Prostate gland (tissue), 2 donors: ENCODE results near the gene TMEM223. TPM values are rescaled to one million over a fixed set of nuclear protein-coding genes. Genes with fewer than 3 reads are reported as not detected.

ENCODE experiments used
- DNase-seq: peaks from one replicate; pipeline ENCODE4 v3.0.0-alpha.2; 2019; ENCODE audit warnings: low spot score
- H3K27ac ChIP-seq, 2 donors: fragments of 200-600 bp; sonication (generic); 2 replicates each; pipeline ENCODE4 v1.5.1; 2017 to 2019
- H3K27me3 ChIP-seq: fragments of 200-600 bp; sonication (generic); replicated peaks from 2 replicates; pipeline ENCODE4 v1.5.1; 2019; ENCODE audit not compliant: insufficient read depth
- H3K36me3 ChIP-seq, 2 donors: fragments of 200-600 bp; sonication (generic); 1 replicate in 1 of 2; 2 replicates in 1 of 2; pipeline versions ENCODE4 v1.5.1 to v1.8.1; 2017 to 2019
- H3K4me1 ChIP-seq: fragments of 200-600 bp; sonication (generic); replicated peaks from 2 replicates; pipeline ENCODE4 v1.5.1; 2019
- H3K4me3 ChIP-seq, 2 donors: fragments of 200-600 bp; sonication (generic); 2 replicates each; pipeline ENCODE4 v1.5.1; 2017 to 2019
- H3K9me3 ChIP-seq: fragments of 200-600 bp; sonication (generic); 2 replicates; pipeline ENCODE4 v1.5.1; 2017
- POLR2A ChIP-seq: fragments of 450-650 bp; IDR thresholded peaks from one replicate; pipeline ENCODE4 v1.6.1; 2016; ENCODE audit warnings: antibody characterized with exemption, mild to moderate bottlenecking
- POLR2AphosphoS5 ChIP-seq: sonication (generic); formaldehyde crosslinking; IDR thresholded peaks from one replicate; pipeline ENCODE4 v1.6.1; 2017; ENCODE audit warnings: antibody characterized with exemption
- WGBS: methylation state at CpG from one replicate; pipeline ENCODE4 v1.1.5; 2018; 5-methylcytosine and 5-hydroxymethylcytosine counted together
- intact Hi-C: fragments of 100-400 bp; cut with DNase I; formaldehyde crosslinking; loops from one replicate; pipeline ENCODE4 v1.14.2; 2022
- total RNA-seq, 2 donors: library from RNA; depleted of rRNA; stranded (reverse); fragments of >200 nt; gene quantifications; one replicate each; pipeline ENCODE4 v1.1.0, GENCODE V29; 2016
- TF ChIP-seq, protein P1 (sequence below), 4 experiments: fragments of 200-600 bp in 2 of 4; fragments of 450-650 bp in 2 of 4; sonication (generic) in 2 of 4; IDR thresholded peaks; 1 replicate in 3 of 4; 2 replicates in 1 of 4; pipeline ENCODE4 v1.5.1; 2016 to 2019; ENCODE audit warnings: antibody characterized with exemption in 4 of 4, mild to moderate bottlenecking in 2 of 4, moderate library complexity in 2 of 4

TMEM223 gene
- total RNA-seq, 2 donors from 2014 or later = 35.8 to 73.6 TPM

GRCh38 chr11:62823677-62824076 is 31.9 kb upstream of the TMEM223 start:
- peaks cover 19 to 32% of the 10 kb centered on the region in 2 donors for H3K36me3 ChIP-seq
- TF ChIP-seq POLR2AphosphoS5 = no peak
- TF ChIP-seq, protein P1, sequence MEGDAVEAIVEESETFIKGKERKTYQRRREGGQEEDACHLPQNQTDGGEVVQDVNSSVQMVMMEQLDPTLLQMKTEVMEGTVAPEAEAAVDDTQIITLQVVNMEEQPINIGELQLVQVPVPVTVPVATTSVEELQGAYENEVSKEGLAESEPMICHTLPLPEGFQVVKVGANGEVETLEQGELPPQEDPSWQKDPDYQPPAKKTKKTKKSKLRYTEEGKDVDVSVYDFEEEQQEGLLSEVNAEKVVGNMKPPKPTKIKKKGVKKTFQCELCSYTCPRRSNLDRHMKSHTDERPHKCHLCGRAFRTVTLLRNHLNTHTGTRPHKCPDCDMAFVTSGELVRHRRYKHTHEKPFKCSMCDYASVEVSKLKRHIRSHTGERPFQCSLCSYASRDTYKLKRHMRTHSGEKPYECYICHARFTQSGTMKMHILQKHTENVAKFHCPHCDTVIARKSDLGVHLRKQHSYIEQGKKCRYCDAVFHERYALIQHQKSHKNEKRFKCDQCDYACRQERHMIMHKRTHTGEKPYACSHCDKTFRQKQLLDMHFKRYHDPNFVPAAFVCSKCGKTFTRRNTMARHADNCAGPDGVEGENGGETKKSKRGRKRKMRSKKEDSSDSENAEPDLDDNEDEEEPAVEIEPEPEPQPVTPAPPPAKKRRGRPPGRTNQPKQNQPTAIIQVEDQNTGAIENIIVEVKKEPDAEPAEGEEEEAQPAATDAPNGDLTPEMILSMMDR (IDR thresholded peaks at IDR 0.05) = no peak
- TF ChIP-seq POLR2A = no peak
- intact Hi-C loops = no loop called here

GRCh38 chr11:62817129-62817528 is 25.3 kb upstream of the TMEM223 start:
- DNase-seq = no peak
- H3K36me3 ChIP-seq = no peaks in the 10 kb centered on the region
- 83% methylated on average over 4 of the region's 4 CpGs for WGBS
- H3K4me1 ChIP-seq = no peaks in the 10 kb centered on the region
- H3K27me3 ChIP-seq = no peaks in the 10 kb centered on the region
- TF ChIP-seq POLR2AphosphoS5 = no peak
- TF ChIP-seq, protein P1 (IDR thresholded peaks at IDR 0.05) = no peak
- TF ChIP-seq POLR2A = no peak
- no peaks in the 10 kb centered on the region for H3K9me3 ChIP-seq
- intact Hi-C loops = no loop called here
- no peak overlapping the region for H3K27ac ChIP-seq
- H3K4me3 ChIP-seq = no peak overlapping the region

More at GRCh38 chr11:62823677-62824076, 31.9 kb upstream of the TMEM223 start:
- 95% methylated on average over 3 of the region's 3 CpGs for WGBS
- H3K4me3 ChIP-seq = no peak overlapping the region
- H3K4me1 ChIP-seq = no peaks in the 10 kb centered on the region
- H3K27me3 ChIP-seq = no peaks in the 10 kb centered on the region
- DNase-seq = no peak
- no peak overlapping the region for H3K27ac ChIP-seq
- no peaks in the 10 kb centered on the region for H3K9me3 ChIP-seq

GRCh38 chr11:62816557-62816956 is 24.8 kb upstream of the TMEM223 start:
- no peak overlapping the region for H3K27ac ChIP-seq
- 82% methylated on average over 8 of the region's 8 CpGs for WGBS
- H3K36me3 ChIP-seq = no peaks in the 10 kb centered on the region
- TF ChIP-seq POLR2A = no peak
- H3K27me3 ChIP-seq = no peaks in the 10 kb centered on the region
- no peaks in the 10 kb centered on the region for H3K9me3 ChIP-seq
- no peaks in the 10 kb centered on the region for H3K4me1 ChIP-seq
- DNase-seq = no peak
- intact Hi-C loops = no loop called here
- no peak overlapping the region for H3K4me3 ChIP-seq

- intact Hi-C loops = no loop called here
- DNase-seq = no peak
- H3K27me3 ChIP-seq = no peaks in the 10 kb centered on the region
- H3K9me3 ChIP-seq = no peaks in the 10 kb centered on the region
- H3K4me1 ChIP-seq = no peaks in the 10 kb centered on the region
- no peak for TF ChIP-seq POLR2AphosphoS5
- no peak for TF ChIP-seq POLR2A
- TF ChIP-seq, protein P1 (IDR thresholded peaks at IDR 0.05) = no peak
- H3K36me3 ChIP-seq = no peaks in the 10 kb centered on the region
- H3K4me3 ChIP-seq = no peak overlapping the region
- H3K27ac ChIP-seq = no peak overlapping the region
- 92% methylated on average over 2 of the region's 2 CpGs for WGBS
Observed at GRCh38 chr11:62811659-62812058, 19.9 kb upstream of the TMEM223 start.

GRCh38 chr11:62810748-62811147 is 18.9 kb upstream of the TMEM223 start:
- Histone ChIP-seq H3K9me3 (no peaks in the 10 kb centered on the region), H3K27ac (no peak overlapping the region), H3K36me3 (no peaks in the 10 kb centered on the region), H3K27me3 (no peaks in the 10 kb centered on the region), H3K4me1 (no peaks in the 10 kb centered on the region), H3K4me3 (no peak overlapping the region)
- 19% methylated on average over 1 of the region's 1 CpG for WGBS
- intact Hi-C loops = no loop called here
- DNase-seq = no peak
- TF ChIP-seq POLR2AphosphoS5 (no peak), POLR2A (no peak)
- TF ChIP-seq, protein P1 (IDR thresholded peaks at IDR 0.05) = no peak
